GM12878 (cell line): ENCODE data around the gene NEU1.
"Not testable (repeated sequence)": the region's sequence is repeated elsewhere in the genome, so short reads cannot be mapped to it uniquely, and the experiment has no call there.

ENCODE experiments used
- FOXM1 ChIP-seq: IDR thresholded peaks from 2 replicates; pipeline ENCODE4 v1.6.1; 2012; ENCODE audit warnings: low read depth, mild to moderate bottlenecking, inconsistent platforms, low read length, moderate library complexity
- POLR2A ChIP-seq: IDR thresholded peaks from 2 replicates; pipeline ENCODE4 v1.6.1; 2011; ENCODE audit warnings: low read depth, mild to moderate bottlenecking, low read length
- POLR2AphosphoS5 ChIP-seq: IDR thresholded peaks from 2 replicates; pipeline ENCODE4 v1.6.1; 2011; ENCODE audit warnings: mild to moderate bottlenecking, low read length, inconsistent platforms
- SIX5 ChIP-seq: IDR thresholded peaks from 2 replicates; pipeline ENCODE4 v1.6.1; 2011; ENCODE audit warnings: mild to moderate bottlenecking, low read depth, low read length, moderate library complexity; ENCODE audit not compliant: severe bottlenecking
- USF2 ChIP-seq: IDR thresholded peaks from 2 replicates; pipeline ENCODE4 v1.6.1; 2011; ENCODE audit warnings: low read depth, low read length, improper control_type of control experiment, borderline replicate concordance

DNA sequence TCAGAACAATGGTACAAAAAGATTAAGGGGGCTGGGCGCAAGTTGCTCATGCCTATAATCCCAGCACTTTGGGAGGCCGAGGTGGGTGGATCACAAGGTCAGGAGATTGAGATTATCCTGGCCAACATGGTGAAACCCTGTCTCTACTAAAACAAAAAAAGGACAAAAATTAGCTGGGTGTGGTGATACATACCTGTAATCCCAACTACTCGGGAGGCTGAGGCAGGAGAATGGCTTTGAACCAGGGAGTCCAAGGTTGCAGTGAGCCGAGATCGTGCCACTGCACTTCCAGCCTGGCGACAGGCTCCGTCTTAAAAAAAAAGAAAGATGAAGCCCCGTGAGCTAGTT is 22.9 kb downstream of the NEU1 start:
- not testable (repeated sequence) for TF ChIP-seq USF2, POLR2A, POLR2AphosphoS5, FOXM1, SIX5
